Epithelial cell of esophagus (primary cell): Measurements from ENCODE around the gene PNKD.

ENCODE experiments used
- DNase-seq: peaks from one replicate; pipeline ENCODE4 v3.0.0; 2010; ENCODE audit warnings: low read depth
- H3K4me3 ChIP-seq: 2 replicates; pipeline ENCODE4 v1.5.1; 2011; ENCODE audit warnings: mild to moderate bottlenecking, low read length, control low read depth
- CTCF ChIP-seq: IDR thresholded peaks from 2 replicates; pipeline ENCODE4 v1.5.1; 2011; ENCODE audit warnings: low read depth, mild to moderate bottlenecking, low read length, control low read depth, inconsistent platforms; ENCODE audit not compliant: insufficient read depth; ENCODE audit errors: missing control alignments

PNKD gene

GRCh38 chr2:218238887-218239286, 31.4 kb upstream of the PNKD start:
- H3K4me3 ChIP-seq: no peak overlapping the region
- no peak for DNase-seq
- TF ChIP-seq CTCF: no peak

GRCh38 chr2:218244204-218244603, 26.1 kb upstream of the PNKD start:
- DNase-seq: no peak
- no peak overlapping the region for H3K4me3 ChIP-seq
- TF ChIP-seq CTCF: no peak

DNA sequence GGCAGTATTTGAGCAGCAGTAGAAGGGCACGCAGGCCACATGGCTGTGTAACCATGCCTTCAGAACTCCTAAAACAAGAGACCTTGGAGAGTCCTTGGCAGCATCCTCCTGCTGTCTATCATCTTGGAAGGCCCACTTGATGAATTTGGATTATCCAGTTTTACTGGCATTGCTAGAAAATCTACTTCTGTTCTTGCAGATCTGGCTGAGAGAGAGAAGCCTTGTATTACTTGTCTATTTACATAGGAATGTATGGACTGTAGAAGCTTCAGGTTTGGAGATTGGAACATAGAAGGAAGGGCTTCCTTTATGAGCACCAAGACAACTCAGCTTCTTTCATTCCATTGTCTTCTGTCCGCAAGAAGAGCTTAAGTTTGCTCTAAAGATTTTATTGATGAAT, 25.7 kb upstream of the PNKD start:
- no peak for DNase-seq
- no peak overlapping the region for H3K4me3 ChIP-seq
- TF ChIP-seq CTCF: no peak

DNA sequence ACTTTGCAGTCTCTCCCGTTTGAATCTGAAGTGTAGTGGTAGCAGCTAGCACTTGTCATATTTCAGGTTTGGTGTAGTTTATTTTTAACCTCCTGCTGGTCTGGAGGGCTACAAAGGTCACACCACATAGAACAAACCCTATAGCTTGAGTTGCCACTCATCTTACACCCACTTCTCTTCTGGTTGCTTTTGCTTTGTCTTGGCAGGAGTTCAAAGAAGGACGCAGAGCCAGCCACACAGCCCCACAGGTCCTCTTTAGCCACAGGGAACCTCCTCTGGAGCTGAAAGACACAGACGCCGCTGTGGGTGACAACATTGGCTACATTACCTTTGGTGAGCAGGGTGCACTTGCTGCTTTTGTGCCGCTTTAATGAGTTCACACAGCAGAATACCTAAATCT, 25.1 kb upstream of the PNKD start:
- no peak for TF ChIP-seq CTCF
- DNase-seq: no peak
- no peak overlapping the region for H3K4me3 ChIP-seq

DNA sequence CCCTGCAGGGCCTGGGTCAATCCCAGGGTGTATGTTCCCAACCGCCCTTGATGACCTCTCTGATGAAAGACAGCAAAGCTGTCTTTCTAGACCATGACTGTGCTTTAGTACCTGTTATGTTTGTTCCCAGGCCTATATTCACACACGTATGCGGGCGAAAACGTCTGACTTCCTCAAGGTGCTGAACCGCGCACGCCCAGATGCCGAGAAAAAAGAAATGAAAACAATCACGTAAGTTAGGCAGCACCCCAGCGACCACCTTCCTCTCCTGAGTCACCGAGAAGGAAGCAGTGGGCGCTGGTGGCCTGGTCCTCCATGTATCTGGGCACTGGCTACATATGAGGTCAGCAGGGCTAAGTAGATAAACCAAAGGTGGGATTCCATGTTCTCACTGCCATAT, 20.6 kb upstream of the PNKD start:
- no peak overlapping the region for H3K4me3 ChIP-seq
- no peak for DNase-seq
- TF ChIP-seq CTCF: no peak

DNA sequence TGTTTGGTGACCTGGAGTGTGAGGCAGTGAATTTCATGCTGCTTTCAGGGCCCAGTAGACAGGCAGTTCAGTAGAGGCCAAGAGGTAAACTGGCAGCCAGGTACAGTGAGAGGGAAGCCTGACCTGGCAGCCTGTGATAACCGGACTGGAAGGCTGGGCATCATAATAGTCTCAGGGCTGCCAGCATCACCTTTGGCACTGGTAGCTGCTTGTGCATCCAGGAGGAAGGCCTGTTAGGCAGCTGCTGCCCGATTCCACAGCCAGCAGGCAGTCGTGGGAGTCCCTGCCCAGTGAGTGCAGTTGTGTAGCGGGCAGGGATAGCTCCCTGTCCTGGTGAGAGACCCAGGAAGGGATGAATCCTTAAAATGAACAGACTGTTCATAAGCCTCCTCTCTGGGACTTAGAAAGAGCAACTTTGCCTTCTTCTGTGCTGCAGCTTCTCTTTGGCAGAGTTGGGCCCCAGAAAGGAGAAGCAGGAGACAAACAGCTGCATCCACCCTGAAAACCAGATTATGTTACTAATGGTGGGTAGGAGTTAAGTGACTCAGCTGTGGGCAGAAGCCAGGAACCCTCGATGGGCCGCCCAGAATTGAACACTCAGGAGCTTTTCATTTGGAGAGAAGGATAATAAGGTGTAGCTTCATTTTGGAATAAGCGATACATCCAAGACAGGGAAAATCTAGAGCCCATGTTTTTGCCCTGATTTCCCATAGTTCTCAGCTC, 17.6 kb upstream of the PNKD start:
- no peak for TF ChIP-seq CTCF
- DNase-seq: no peak
- H3K4me3 ChIP-seq: no peak overlapping the region

DNA sequence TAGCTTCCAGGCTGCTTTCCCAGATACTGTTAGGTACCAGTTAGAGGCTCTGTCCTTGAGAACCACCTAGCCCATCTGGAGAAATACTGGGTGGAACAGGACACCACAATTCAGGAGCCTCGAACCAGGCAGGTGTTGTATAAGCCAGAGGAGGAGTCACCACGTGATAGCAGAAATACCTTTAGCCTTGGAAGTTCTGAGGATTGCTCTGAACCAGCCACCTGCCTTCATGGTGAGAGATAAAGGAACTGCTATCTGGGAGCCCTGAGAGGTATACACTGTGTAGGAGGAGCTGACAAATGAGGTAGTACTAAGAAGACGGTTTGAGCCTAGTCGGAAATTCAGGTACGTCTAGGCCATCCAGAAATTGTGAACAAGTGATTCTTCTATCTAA, 17.1 kb upstream of the PNKD start:
- H3K4me3 ChIP-seq: no peak overlapping the region
- no peak for TF ChIP-seq CTCF
- no peak for DNase-seq
